ENCODE data around the gene DDAH2.
"Not testable (repeated sequence)": the region's sequence is repeated elsewhere in the genome, so short reads cannot be mapped to it uniquely, and the experiment has no call there.

DDAH2 gene

GRCh38 chr6:31709157-31709556 lies 19.9 kb downstream of the DDAH2 start:
- not testable (repeated sequence) for H3K9me3 ChIP-seq (ENCODE audit: low read length); H3K36me3 ChIP-seq (ENCODE audit: insufficient read depth, low read length); H3K4me3 ChIP-seq (ENCODE audit: low read length); H3K27me3 ChIP-seq (ENCODE audit: insufficient read depth, low read length); H2AFZ ChIP-seq (ENCODE audit: low read depth, low read length)
- peaks cover 10% of the 10 kb centered on the region for H3K4me1 ChIP-seq (ENCODE audit: insufficient read depth, low read length)

- H3K4me3 ChIP-seq (ENCODE audit: low read length) = no peak overlapping the region
- no peak overlapping the region for H2AFZ ChIP-seq (ENCODE audit: low read depth, low read length)
- peaks cover 1% of the 10 kb centered on the region for H3K4me1 ChIP-seq (ENCODE audit: insufficient read depth, low read length)
- H3K9me3 ChIP-seq (ENCODE audit: low read length) = no peaks in the 10 kb centered on the region
- H3K36me3 ChIP-seq (ENCODE audit: insufficient read depth, low read length) = no peaks in the 10 kb centered on the region
- H3K27me3 ChIP-seq (ENCODE audit: insufficient read depth, low read length) = no peaks in the 10 kb centered on the region
Measured at GRCh38 chr6:31708224-31708623, 20.9 kb downstream of the DDAH2 start.

- no peaks in the 10 kb centered on the region for H3K4me1 ChIP-seq (ENCODE audit: insufficient read depth, low read length)
- H3K27me3 ChIP-seq (ENCODE audit: insufficient read depth, low read length) = no peaks in the 10 kb centered on the region
- H2AFZ ChIP-seq (ENCODE audit: low read depth, low read length) = no peak overlapping the region
- no peaks in the 10 kb centered on the region for H3K36me3 ChIP-seq (ENCODE audit: insufficient read depth, low read length)
- H3K4me3 ChIP-seq (ENCODE audit: low read length) = no peak overlapping the region
- H3K9me3 ChIP-seq (ENCODE audit: low read length) = no peaks in the 10 kb centered on the region
Measured at GRCh38 chr6:31707701-31708100, 21.4 kb downstream of the DDAH2 start.

- Histone ChIP-seq H3K4me1 (ENCODE audit: insufficient read depth, low read length) (peaks cover 7% of the 10 kb centered on the region), H2AFZ (ENCODE audit: low read depth, low read length) (no peak within 1 kb of the TSS), H3K9me3 (ENCODE audit: low read length) (no peaks in the 10 kb centered on the region), H3K36me3 (ENCODE audit: insufficient read depth, low read length) (no peaks in the 10 kb centered on the region), H3K27me3 (ENCODE audit: insufficient read depth, low read length) (no peaks in the 10 kb centered on the region), H3K4me3 (ENCODE audit: low read length) (no peak within 1 kb of the TSS)
Measured at GRCh38 chr6:31706599-31706998, 22.5 kb downstream of the DDAH2 start, which contains the start of gene LY6G6F. Gene LY6G6F, plus strand, starts transcription at chr6:31706866. Its CDS starts 41 bp downstream, at chr6:31706907.

- peaks cover 9% of the 10 kb centered on the region for H3K4me1 ChIP-seq (ENCODE audit: insufficient read depth, low read length)
Measured at GRCh38 chr6:31705931-31706330, 23.2 kb downstream of the DDAH2 start.

GRCh38 chr6:31702819-31703716 lies 26.0 kb downstream of the DDAH2 start, which contains the start of gene ABHD16A:
Gene ABHD16A, minus strand, starts transcription at chr6:31703324. Its CDS starts 43 bp downstream, at chr6:31703281.
- H3K4me1 ChIP-seq (ENCODE audit: insufficient read depth, low read length) = peaks cover 9% of the 10 kb centered on the region
- H2AFZ ChIP-seq (ENCODE audit: low read depth, low read length) = peak within 1 kb of the TSS; percentile 87
- no peaks in the 10 kb centered on the region for H3K27me3 ChIP-seq (ENCODE audit: insufficient read depth, low read length)
- H3K36me3 ChIP-seq (ENCODE audit: insufficient read depth, low read length) = peaks cover 15% of the 10 kb centered on the region
- H3K9me3 ChIP-seq (ENCODE audit: low read length) = no peaks in the 10 kb centered on the region
- H3K4me3 ChIP-seq (ENCODE audit: low read length) = peak within 1 kb of the TSS; percentile 93

More at GRCh38 chr6:31705931-31706330, 23.2 kb downstream of the DDAH2 start:
- Histone ChIP-seq H3K27me3 (ENCODE audit: insufficient read depth, low read length) (no peaks in the 10 kb centered on the region), H2AFZ (ENCODE audit: low read depth, low read length) (no peak overlapping the region), H3K36me3 (ENCODE audit: insufficient read depth, low read length) (peaks cover 3% of the 10 kb centered on the region), H3K9me3 (ENCODE audit: low read length) (no peaks in the 10 kb centered on the region), H3K4me3 (ENCODE audit: low read length) (no peak overlapping the region)

DNA sequence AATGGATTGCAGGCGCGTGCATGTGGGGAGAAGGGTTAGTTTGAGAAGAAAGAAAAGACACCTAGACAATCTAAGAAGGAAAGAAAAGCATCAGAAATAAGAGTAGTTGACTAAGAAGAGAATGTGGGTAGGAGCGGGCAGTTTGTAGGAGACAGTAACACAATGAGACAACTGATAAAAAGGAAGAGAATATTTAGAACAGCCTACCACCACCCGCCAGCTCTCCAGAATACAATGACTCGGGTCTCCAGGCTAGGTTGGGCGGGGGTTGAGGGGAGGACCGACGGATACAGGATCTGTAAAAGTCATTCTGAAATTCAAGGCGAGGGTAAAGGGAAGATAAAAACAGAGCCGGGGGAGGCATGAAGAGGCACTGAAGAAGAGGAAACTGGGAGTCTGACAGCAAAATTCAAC lies 26.7 kb downstream of the DDAH2 start:
- H2AFZ ChIP-seq (ENCODE audit: low read depth, low read length) = peak overlapping the region; percentile 87
- H3K4me1 ChIP-seq (ENCODE audit: insufficient read depth, low read length) = peaks cover 9% of the 10 kb centered on the region
- H3K9me3 ChIP-seq (ENCODE audit: low read length) = no peaks in the 10 kb centered on the region
- peaks cover 22% of the 10 kb centered on the region for H3K36me3 ChIP-seq (ENCODE audit: insufficient read depth, low read length)
- H3K4me3 ChIP-seq (ENCODE audit: low read length) = peak overlapping the region; percentile 93
- H3K27me3 ChIP-seq (ENCODE audit: insufficient read depth, low read length) = no peaks in the 10 kb centered on the region

GRCh38 chr6:31701666-31702404 lies 27.3 kb downstream of the DDAH2 start:
- no peaks in the 10 kb centered on the region for H3K27me3 ChIP-seq (ENCODE audit: insufficient read depth, low read length)
- no peaks in the 10 kb centered on the region for H3K9me3 ChIP-seq (ENCODE audit: low read length)
- H2AFZ ChIP-seq (ENCODE audit: low read depth, low read length) = no peak overlapping the region
- H3K4me3 ChIP-seq (ENCODE audit: low read length) = peak overlapping the region; percentile 93
- peaks cover 26% of the 10 kb centered on the region for H3K36me3 ChIP-seq (ENCODE audit: insufficient read depth, low read length)
- peaks cover 9% of the 10 kb centered on the region for H3K4me1 ChIP-seq (ENCODE audit: insufficient read depth, low read length)

- H2AFZ ChIP-seq (ENCODE audit: low read depth, low read length) = no peak overlapping the region
- H3K4me3 ChIP-seq (ENCODE audit: low read length) = no peak overlapping the region
- no peaks in the 10 kb centered on the region for H3K9me3 ChIP-seq (ENCODE audit: low read length)
- H3K36me3 ChIP-seq (ENCODE audit: insufficient read depth, low read length) = peaks cover 32% of the 10 kb centered on the region
- H3K4me1 ChIP-seq (ENCODE audit: insufficient read depth, low read length) = peaks cover 9% of the 10 kb centered on the region
- H3K27me3 ChIP-seq (ENCODE audit: insufficient read depth, low read length) = no peaks in the 10 kb centered on the region
Measured at GRCh38 chr6:31700740-31701401, 28.2 kb downstream of the DDAH2 start.

DNA sequence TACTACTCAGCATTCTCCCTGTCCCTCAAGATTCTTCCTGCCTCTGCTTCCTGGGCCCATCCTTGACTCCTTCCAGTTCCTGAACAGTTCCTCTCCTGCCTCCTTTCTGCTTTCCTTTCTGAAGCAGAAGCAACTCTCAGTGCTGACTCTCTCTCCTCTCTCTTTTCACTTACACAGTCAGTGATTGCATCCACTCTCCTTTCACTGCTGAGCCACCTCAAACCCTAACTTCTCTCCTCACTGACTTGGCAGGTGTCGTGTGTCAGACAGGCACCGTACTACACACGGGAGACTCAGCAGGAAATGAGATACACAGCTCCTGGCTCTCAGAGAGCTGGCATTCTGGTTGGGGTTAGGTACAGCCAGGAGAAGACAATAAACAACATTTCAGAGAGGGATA lies 31.5 kb downstream of the DDAH2 start:
- H3K4me1 ChIP-seq (ENCODE audit: insufficient read depth, low read length) = peaks cover 9% of the 10 kb centered on the region
- H3K9me3 ChIP-seq (ENCODE audit: low read length) = no peaks in the 10 kb centered on the region
- no peak overlapping the region for H3K4me3 ChIP-seq (ENCODE audit: low read length)
- no peak overlapping the region for H2AFZ ChIP-seq (ENCODE audit: low read depth, low read length)
- H3K27me3 ChIP-seq (ENCODE audit: insufficient read depth, low read length) = no peaks in the 10 kb centered on the region
- peaks cover 56% of the 10 kb centered on the region for H3K36me3 ChIP-seq (ENCODE audit: insufficient read depth, low read length)

- Histone ChIP-seq H3K27me3 (ENCODE audit: insufficient read depth, low read length) (no peaks in the 10 kb centered on the region), H3K9me3 (ENCODE audit: low read length) (no peaks in the 10 kb centered on the region), H2AFZ (ENCODE audit: low read depth, low read length) (no peak overlapping the region), H3K36me3 (ENCODE audit: insufficient read depth, low read length) (peaks cover 79% of the 10 kb centered on the region), H3K4me3 (ENCODE audit: low read length) (no peak overlapping the region), H3K4me1 (ENCODE audit: insufficient read depth, low read length) (no peaks in the 10 kb centered on the region)
Measured at GRCh38 chr6:31693535-31693934, 35.6 kb downstream of the DDAH2 start.

DNA sequence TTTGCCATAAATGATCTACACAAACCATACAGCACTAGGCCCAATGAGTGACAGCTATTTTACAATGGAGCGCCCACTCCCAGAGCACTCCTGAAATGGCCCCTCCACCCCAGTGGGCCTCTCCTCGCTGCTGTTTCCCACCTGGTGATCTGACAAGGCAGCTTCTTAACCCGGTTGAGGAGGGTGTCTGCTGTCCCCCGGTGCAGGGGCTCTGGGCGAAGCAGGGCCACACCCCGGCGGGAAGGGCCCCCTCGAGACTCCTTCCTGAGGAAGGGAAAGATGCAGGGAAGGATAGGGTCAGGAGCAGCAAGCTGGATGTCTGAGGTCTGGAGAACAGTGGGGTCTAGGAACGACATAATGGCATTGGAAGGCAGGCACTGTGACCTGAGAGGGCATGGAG lies 36.2 kb downstream of the DDAH2 start:
- Histone ChIP-seq H3K36me3 (ENCODE audit: insufficient read depth, low read length) (peaks cover 82% of the 10 kb centered on the region), H3K9me3 (ENCODE audit: low read length) (no peaks in the 10 kb centered on the region), H3K4me3 (ENCODE audit: low read length) (no peak overlapping the region)

GRCh38 chr6:31692353-31692752 lies 36.7 kb downstream of the DDAH2 start:
- H2AFZ ChIP-seq (ENCODE audit: low read depth, low read length) = no peak overlapping the region
- no peaks in the 10 kb centered on the region for H3K4me1 ChIP-seq (ENCODE audit: insufficient read depth, low read length)
- peaks cover 82% of the 10 kb centered on the region for H3K36me3 ChIP-seq (ENCODE audit: insufficient read depth, low read length)
- no peak overlapping the region for H3K4me3 ChIP-seq (ENCODE audit: low read length)
- no peaks in the 10 kb centered on the region for H3K9me3 ChIP-seq (ENCODE audit: low read length)
- no peaks in the 10 kb centered on the region for H3K27me3 ChIP-seq (ENCODE audit: insufficient read depth, low read length)

More for the DNA sequence above, 36.2 kb downstream of the DDAH2 start:
- no peak overlapping the region for H2AFZ ChIP-seq (ENCODE audit: low read depth, low read length)
- no peaks in the 10 kb centered on the region for H3K4me1 ChIP-seq (ENCODE audit: insufficient read depth, low read length)
- no peaks in the 10 kb centered on the region for H3K27me3 ChIP-seq (ENCODE audit: insufficient read depth, low read length)
